Stimulated activated naive B cell treated with anti-CD40 and anti-IgM and Interleukin-4, amounts not matched to agents 10 μg/mL and 1 μg/mL and 100 μg/mL, for 72 hours (primary cell): Measurements from ENCODE around the gene GSX2.

ENCODE experiments used
- ATAC-seq, 2 donors: fragments of 150-1000 bp; cut with Tn5 transposase; replicated peaks; 2 replicates each; pipeline ENCODE4 v1.10.0; 2021; ENCODE audit warnings: moderate library complexity in 1 of 2
- DNase-seq: peaks from one replicate; pipeline ENCODE4 v3.0.0; 2021
- H3K27ac Mint-ChIP-seq: one replicate; pipeline ENCODE4 v1.8.0; 2022; ENCODE audit warnings: mild to moderate bottlenecking, mixed read lengths
- H3K27me3 Mint-ChIP-seq, 2 donors: one replicate each; pipeline ENCODE4 v1.8.0; 2022; ENCODE audit warnings: mixed read lengths in 2 of 2
- H3K36me3 Mint-ChIP-seq, 2 donors: one replicate each; pipeline ENCODE4 v1.8.0; 2022; ENCODE audit warnings: mixed read lengths in 2 of 2, mild to moderate bottlenecking in 1 of 2
- H3K4me1 Mint-ChIP-seq, 2 donors: one replicate each; pipeline ENCODE4 v1.8.0; 2022; ENCODE audit warnings: mixed read lengths in 2 of 2, mild to moderate bottlenecking in 1 of 2
- H3K4me3 Mint-ChIP-seq, 2 donors: one replicate each; pipeline ENCODE4 v1.8.0; 2022; ENCODE audit warnings: mild to moderate bottlenecking in 2 of 2, mixed read lengths in 2 of 2, moderate library complexity in 1 of 2
- H3K9me3 Mint-ChIP-seq, 2 donors: one replicate each; pipeline ENCODE4 v1.8.0; 2022; ENCODE audit warnings: mixed read lengths in 2 of 2, mild to moderate bottlenecking in 1 of 2

Gene GSX2

GRCh38 chr4:54139332-54139731 lies 39.4 kb downstream of the GSX2 start:
- Mint-ChIP-seq H3K9me3 (no peaks in the 10 kb centered on the region), H3K36me3 (no peaks in the 10 kb centered on the region), H3K27ac (no peak overlapping the region), H3K27me3 (peaks cover 0 to 14% of the 10 kb centered on the region in 2 donors), H3K4me3 (no peak overlapping the region), H3K4me1 (no peaks in the 10 kb centered on the region)
- ATAC-seq (no peak), DNase-seq (no peak)

DNA sequence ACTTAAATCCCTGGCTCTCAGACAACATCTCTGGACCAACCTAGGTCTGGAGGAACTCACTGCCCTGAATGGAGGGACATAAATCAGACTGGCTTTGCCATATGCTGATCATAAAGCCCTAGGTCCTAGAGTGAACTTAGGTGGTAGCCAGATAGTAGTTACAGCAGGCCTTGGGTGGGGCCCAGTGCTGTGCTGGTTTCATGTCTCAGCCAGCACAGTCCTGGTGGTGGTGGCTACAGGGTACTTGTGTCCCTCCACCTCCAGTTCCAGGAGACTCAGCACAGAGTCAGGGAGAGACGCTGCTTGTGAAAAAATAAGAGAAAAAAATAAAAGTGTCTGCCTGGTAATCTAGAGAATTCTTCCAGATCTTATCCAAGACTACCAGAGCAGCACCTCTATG lies 40.3 kb downstream of the GSX2 start:
- Mint-ChIP-seq H3K36me3 (no peaks in the 10 kb centered on the region), H3K4me3 (no peak overlapping the region), H3K27ac (no peak overlapping the region), H3K4me1 (no peaks in the 10 kb centered on the region), H3K9me3 (no peaks in the 10 kb centered on the region), H3K27me3 (peaks cover 3 to 14% of the 10 kb centered on the region in 2 donors)
- ATAC-seq (no peak), DNase-seq (no peak)

DNA sequence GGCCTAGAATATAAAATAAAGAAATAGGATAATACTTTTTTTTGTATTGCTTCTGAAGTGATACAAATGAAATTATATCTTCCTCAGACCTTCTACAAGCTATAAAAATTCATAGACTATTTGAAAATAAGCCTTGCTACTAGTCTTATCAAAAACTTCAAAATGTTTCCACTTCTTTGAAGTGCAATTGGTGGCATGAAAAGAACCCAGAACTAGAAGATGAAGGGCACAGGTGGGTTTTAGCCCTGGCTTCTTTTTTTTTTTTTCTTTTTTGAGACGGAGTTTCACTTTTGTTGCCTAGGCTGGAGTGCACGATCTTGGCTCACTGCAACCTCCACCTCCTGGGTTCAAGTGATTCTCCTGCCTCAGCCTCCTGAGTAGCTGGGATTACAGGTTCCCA lies 44.2 kb downstream of the GSX2 start:
- Mint-ChIP-seq H3K9me3 (peaks cover 2 to 4% of the 10 kb centered on the region in 2 donors), H3K27me3 (peaks cover 5 to 9% of the 10 kb centered on the region in 2 donors), H3K4me1 (no peaks in the 10 kb centered on the region), H3K27ac (no peak overlapping the region), H3K4me3 (no peak overlapping the region), H3K36me3 (no peaks in the 10 kb centered on the region)
- no peak for ATAC-seq
- no peak for DNase-seq

- Mint-ChIP-seq H3K4me1 (no peaks in the 10 kb centered on the region), H3K27me3 (peaks cover 5 to 10% of the 10 kb centered on the region in 2 donors)
Observed at GRCh38 chr4:54144661-54145171, 44.8 kb downstream of the GSX2 start.

GRCh38 chr4:54146139-54146538 lies 46.2 kb downstream of the GSX2 start:
- ATAC-seq (no peak), DNase-seq (no peak)
- Mint-ChIP-seq H3K9me3 (peaks cover 5 to 9% of the 10 kb centered on the region in 2 donors), H3K4me3 (no peak overlapping the region), H3K27me3 (peaks cover 5 to 21% of the 10 kb centered on the region in 2 donors), H3K4me1 (no peaks in the 10 kb centered on the region), H3K36me3 (peaks cover 0 to 4% of the 10 kb centered on the region in 2 donors), H3K27ac (no peak overlapping the region)

More at GRCh38 chr4:54144661-54145171, 44.8 kb downstream of the GSX2 start:
- Mint-ChIP-seq H3K9me3 (peaks cover 3 to 5% of the 10 kb centered on the region in 2 donors), H3K4me3 (no peak overlapping the region), H3K27ac (no peak overlapping the region), H3K36me3 (peaks cover 0 to under 1% of the 10 kb centered on the region in 2 donors)
- ATAC-seq = no peak
- DNase-seq = no peak

DNA sequence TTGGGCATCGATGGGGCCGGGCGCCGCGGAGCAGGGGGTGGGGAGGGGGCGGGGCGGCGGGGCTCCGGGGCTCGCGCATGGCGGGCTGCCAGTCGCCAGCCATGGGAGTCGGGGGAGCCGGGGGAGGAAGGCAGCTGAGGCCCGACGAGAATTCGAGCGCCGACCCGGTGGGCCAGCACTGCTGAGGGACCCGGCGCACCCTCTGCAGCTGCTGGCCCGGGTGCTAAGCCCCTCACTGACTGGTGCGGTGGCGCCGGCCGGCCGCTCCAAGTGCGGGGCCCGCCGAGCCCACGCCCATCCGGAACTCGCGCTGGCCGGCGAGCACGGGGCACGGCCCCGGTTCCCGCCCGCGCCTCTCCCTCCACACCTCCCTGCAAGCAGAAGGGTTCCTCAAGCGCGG lies 49.4 kb downstream of the GSX2 start:
- Mint-ChIP-seq H3K9me3 (peaks cover 5 to 9% of the 10 kb centered on the region in 2 donors), H3K4me3 (no peak overlapping the region), H3K4me1 (no peaks in the 10 kb centered on the region), H3K36me3 (peaks cover 0 to 4% of the 10 kb centered on the region in 2 donors), H3K27ac (no peak overlapping the region), H3K27me3 (peaks cover 5 to 33% of the 10 kb centered on the region in 2 donors)
- DNase-seq (no peak), ATAC-seq (no peak)
